Measurements from ENCODE around the gene LTBP1. TPM values are rescaled to one million over a fixed set of nuclear protein-coding genes. Genes with fewer than 3 reads are reported as not detected.
"Not testable (repeated sequence)": the region's sequence is repeated elsewhere in the genome, so short reads cannot be mapped to it uniquely, and the experiment has no call there.

Gene LTBP1
- total and polyA plus RNA-seq, 2 experiments from 2014 or later = 216 to 509 TPM

DNA sequence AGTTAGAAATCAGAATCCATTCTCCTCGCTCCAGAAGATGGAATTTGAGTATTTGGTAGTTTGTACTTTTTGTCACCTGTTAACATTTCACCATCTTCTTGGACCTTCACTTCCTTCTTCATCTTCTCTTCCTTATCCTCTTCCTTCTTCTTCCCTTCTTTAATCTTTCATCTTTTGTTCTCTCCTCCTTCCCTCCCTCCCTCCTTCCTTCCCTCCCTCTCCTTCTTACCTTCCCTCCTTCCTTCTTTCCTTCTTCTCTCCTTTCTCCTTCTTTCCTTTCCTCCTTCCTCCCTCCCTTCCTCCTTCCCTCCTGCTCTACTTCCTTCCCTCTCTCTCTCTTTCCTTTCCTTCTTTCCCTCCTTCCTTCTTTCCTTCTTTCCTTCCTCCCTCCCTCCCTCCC, 31.1 kb upstream of the LTBP1 start:
- Histone ChIP-seq H3K27me3 (no peaks in the 10 kb centered on the region), H3K4me3 (no peak overlapping the region), H3K27ac (no peak overlapping the region), H3K4me1 (ENCODE audit: low read depth) (no peaks in the 10 kb centered on the region), H3K9me3 (ENCODE audit: low read depth) (no peaks in the 10 kb centered on the region), H3K36me3 (no peaks in the 10 kb centered on the region)
- no peak for DNase-seq (ENCODE audit: low read depth in 1 of 2, low spot score in 1 of 2)
- TF ChIP-seq, protein P1, sequence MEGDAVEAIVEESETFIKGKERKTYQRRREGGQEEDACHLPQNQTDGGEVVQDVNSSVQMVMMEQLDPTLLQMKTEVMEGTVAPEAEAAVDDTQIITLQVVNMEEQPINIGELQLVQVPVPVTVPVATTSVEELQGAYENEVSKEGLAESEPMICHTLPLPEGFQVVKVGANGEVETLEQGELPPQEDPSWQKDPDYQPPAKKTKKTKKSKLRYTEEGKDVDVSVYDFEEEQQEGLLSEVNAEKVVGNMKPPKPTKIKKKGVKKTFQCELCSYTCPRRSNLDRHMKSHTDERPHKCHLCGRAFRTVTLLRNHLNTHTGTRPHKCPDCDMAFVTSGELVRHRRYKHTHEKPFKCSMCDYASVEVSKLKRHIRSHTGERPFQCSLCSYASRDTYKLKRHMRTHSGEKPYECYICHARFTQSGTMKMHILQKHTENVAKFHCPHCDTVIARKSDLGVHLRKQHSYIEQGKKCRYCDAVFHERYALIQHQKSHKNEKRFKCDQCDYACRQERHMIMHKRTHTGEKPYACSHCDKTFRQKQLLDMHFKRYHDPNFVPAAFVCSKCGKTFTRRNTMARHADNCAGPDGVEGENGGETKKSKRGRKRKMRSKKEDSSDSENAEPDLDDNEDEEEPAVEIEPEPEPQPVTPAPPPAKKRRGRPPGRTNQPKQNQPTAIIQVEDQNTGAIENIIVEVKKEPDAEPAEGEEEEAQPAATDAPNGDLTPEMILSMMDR (IDR thresholded peaks at IDR 0.05; ENCODE audit: low read depth, low read length) = no peak

DNA sequence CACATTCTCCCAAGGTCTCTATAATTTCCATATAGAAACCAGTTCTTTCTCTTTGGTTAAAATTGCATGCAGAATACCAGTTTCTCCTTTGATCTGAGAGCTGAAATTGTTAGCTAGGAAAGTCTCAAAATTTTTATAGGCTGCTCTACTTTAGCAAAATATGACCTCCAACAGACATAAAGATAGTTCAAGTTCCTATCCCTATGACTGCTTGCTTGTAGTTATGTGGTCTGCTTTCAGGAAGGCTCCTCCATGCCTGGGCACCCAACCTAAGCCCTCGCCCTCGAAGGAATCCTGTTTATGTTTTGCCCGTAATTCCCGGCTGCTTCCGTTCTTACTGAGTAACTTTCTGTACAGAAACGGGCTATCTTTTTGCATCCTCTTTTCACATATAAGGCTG, 28.0 kb upstream of the LTBP1 start:
- Histone ChIP-seq H3K4me3 (no peak overlapping the region), H3K27ac (no peak overlapping the region), H3K36me3 (no peaks in the 10 kb centered on the region), H3K4me1 (ENCODE audit: low read depth) (no peaks in the 10 kb centered on the region), H3K27me3 (no peaks in the 10 kb centered on the region), H3K9me3 (ENCODE audit: low read depth) (no peaks in the 10 kb centered on the region)
- no peak for DNase-seq (ENCODE audit: low read depth in 1 of 2, low spot score in 1 of 2)
- TF ChIP-seq, protein P1 (IDR thresholded peaks at IDR 0.05; ENCODE audit: low read depth, low read length) = no peak

DNA sequence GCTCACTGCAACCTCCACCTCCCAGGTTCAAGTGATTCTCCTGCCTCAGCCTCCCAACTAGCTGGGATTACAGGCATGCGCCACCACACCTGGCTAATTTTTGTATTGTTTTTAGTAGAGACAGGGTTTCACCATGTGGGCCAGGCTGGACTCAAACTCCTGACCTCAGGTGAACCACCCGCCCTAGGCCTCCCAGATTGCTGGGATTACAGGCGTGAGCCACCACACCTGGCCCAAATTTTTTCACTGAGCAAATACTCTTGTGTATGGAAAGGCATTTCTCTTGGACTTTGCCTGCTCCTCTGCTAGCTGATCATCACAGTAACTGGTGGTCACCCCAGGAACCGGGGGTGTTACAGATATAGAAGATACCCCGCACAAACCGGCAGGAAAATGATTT, 26.9 kb upstream of the LTBP1 start:
- H3K4me1 ChIP-seq (ENCODE audit: low read depth); DNase-seq (ENCODE audit: low read depth in 1 of 2, low spot score in 1 of 2); H3K4me3 ChIP-seq; H3K9me3 ChIP-seq (ENCODE audit: low read depth); H3K27ac ChIP-seq; H3K36me3 ChIP-seq; H3K27me3 ChIP-seq: not testable (repeated sequence)

DNA sequence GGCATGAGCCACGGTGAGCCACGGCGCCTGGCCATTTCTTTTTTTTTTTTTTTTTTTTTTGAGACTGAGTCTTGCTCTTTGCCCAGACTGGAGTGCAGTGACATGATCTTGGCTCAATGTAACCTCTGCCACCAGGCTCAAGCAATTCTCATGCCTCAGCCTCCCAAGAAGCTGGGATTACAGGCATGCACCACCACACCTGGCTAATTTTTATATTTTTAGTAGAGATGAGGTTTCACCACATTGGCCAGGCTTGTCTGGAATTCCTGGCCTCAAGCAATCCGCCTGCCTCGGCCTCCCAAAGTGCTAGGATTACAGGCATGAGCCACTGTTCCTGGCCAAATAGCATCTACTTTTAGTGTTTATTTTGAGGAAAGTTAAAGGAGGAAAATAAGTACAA, 25.3 kb upstream of the LTBP1 start:
- not testable (repeated sequence) for DNase-seq (ENCODE audit: low read depth in 1 of 2, low spot score in 1 of 2); H3K4me1 ChIP-seq (ENCODE audit: low read depth); H3K4me3 ChIP-seq; H3K36me3 ChIP-seq; H3K9me3 ChIP-seq (ENCODE audit: low read depth); H3K27ac ChIP-seq; H3K27me3 ChIP-seq

DNA sequence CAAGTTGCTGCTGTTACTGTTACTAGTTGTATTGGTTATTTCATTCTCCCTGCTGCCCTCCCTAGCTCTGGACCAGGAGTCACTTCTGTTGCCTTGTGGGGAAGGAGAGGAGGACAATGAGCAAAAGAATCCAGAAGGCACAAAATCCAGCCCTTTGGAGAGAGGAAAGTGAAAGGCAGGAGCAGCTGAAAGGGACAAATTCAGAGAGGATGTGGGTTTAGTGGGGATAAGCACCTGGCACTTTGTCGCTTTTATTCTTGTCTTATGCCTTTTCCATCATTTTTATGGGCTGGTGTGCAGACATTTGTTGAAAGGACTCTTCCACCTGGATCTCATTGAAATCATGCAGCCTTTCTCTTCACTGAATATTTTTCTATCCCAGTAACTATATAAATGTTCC, 24.3 kb upstream of the LTBP1 start:
- no peaks in the 10 kb centered on the region for H3K36me3 ChIP-seq
- no peaks in the 10 kb centered on the region for H3K9me3 ChIP-seq (ENCODE audit: low read depth)
- no peaks in the 10 kb centered on the region for H3K27me3 ChIP-seq
- TF ChIP-seq, protein P1 (IDR thresholded peaks at IDR 0.05; ENCODE audit: low read depth, low read length) = no peak
- H3K4me3 ChIP-seq = no peak overlapping the region
- H3K27ac ChIP-seq = no peak overlapping the region
- no peaks in the 10 kb centered on the region for H3K4me1 ChIP-seq (ENCODE audit: low read depth)
- DNase-seq (ENCODE audit: low read depth in 1 of 2, low spot score in 1 of 2) = no peak

DNA sequence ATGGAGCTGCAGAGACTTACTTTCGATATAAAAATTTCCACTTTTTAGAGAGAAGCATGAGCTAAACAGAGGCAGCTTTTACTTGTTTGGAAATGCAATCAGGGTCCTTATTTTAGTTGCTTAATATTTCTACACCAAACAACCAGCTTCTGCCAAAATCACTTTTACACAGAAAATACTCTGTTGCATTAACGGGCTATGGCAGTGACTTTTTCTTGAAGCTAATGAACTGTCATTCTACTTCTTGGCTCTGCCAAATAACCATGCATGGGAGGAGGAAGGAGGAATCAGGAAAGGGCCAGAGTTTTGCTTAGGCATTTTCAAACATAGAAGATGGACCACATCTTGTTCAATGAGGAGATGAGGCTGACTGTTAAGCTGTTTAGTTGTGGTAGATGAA, 23.6 kb upstream of the LTBP1 start:
- no peak overlapping the region for H3K4me3 ChIP-seq
- no peaks in the 10 kb centered on the region for H3K9me3 ChIP-seq (ENCODE audit: low read depth)
- no peak overlapping the region for H3K27ac ChIP-seq
- no peak for DNase-seq (ENCODE audit: low read depth in 1 of 2, low spot score in 1 of 2)
- TF ChIP-seq, protein P1 (IDR thresholded peaks at IDR 0.05; ENCODE audit: low read depth, low read length) = no peak
- H3K27me3 ChIP-seq = no peaks in the 10 kb centered on the region
- no peaks in the 10 kb centered on the region for H3K36me3 ChIP-seq
- H3K4me1 ChIP-seq (ENCODE audit: low read depth) = no peaks in the 10 kb centered on the region

DNA sequence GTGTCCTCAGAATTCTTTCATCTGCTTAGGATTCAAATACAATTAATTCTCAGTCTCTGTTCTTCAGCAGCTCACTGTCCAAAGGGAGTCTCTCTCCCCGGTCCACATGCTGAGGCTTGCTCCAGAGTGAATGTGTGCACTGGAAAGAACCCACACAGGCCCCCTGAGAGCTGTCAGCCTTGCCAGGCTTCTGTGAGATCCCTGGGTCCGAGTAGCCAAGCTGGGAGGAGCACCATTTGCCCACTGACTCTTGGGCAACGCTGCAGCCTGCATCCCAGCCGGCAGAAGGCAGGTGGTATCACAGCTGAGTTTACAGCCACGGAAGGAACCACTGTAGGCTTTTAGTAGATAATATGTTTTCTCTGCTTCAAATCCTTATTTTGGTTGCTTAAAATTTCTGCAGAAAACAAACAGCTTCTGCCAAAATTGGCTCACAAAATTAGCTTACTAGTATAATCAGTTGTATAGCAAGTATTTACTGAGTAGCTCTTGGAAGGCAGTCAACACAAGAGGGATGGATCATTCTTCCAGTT, 21.4 kb upstream of the LTBP1 start:
- Histone ChIP-seq H3K4me1 (ENCODE audit: low read depth) (no peaks in the 10 kb centered on the region), H3K36me3 (no peaks in the 10 kb centered on the region), H3K27ac (no peak overlapping the region), H3K27me3 (no peaks in the 10 kb centered on the region), H3K4me3 (no peak overlapping the region), H3K9me3 (ENCODE audit: low read depth) (no peaks in the 10 kb centered on the region)
- no peak for DNase-seq (ENCODE audit: low read depth in 1 of 2, low spot score in 1 of 2)
- TF ChIP-seq, protein P1 (IDR thresholded peaks at IDR 0.05; ENCODE audit: low read depth, low read length) = no peak

All from cardiac muscle cell (in vitro differentiated cells and primary cell).